GM21526 (cell line): ENCODE data around the gene UBE3A.

Experiments
- ATAC-seq: cut with Tn5 transposase; IDR thresholded peaks from one replicate; pipeline ENCODE4 v1.9.1; 2021; ENCODE audit warnings: moderate library complexity; ENCODE audit not compliant: unreplicated experiment, low FRiP score

The UBE3A gene

GRCh38 chr15:25335279-25335678, 103.5 kb downstream of the UBE3A start:
- ATAC-seq: no peak

- ATAC-seq: no peak
Observed at GRCh38 chr15:25333049-25333448, 105.8 kb downstream of the UBE3A start.

GRCh38 chr15:25332306-25332705, 106.5 kb downstream of the UBE3A start:
- ATAC-seq: no peak

- no peak for ATAC-seq
Observed at GRCh38 chr15:25331860-25332259, 107.0 kb downstream of the UBE3A start.

- ATAC-seq: no peak
Observed at GRCh38 chr15:25331404-25331803, 107.4 kb downstream of the UBE3A start.

GRCh38 chr15:25329696-25330095, 109.1 kb downstream of the UBE3A start:
- no peak for ATAC-seq

- no peak for ATAC-seq
Observed at GRCh38 chr15:25327686-25328085, 111.1 kb downstream of the UBE3A start.

- no peak for ATAC-seq
Observed at GRCh38 chr15:25325187-25325586, 113.6 kb downstream of the UBE3A start.

- ATAC-seq: no peak
Observed at GRCh38 chr15:25323420-25323819, 115.4 kb downstream of the UBE3A start.

- ATAC-seq: no peak
Observed at GRCh38 chr15:25287823-25288222, 151.0 kb downstream of the UBE3A start.
